ENCODE measurements around the gene NAV3. TPM values are rescaled to one million over a fixed set of nuclear protein-coding genes. Genes with fewer than 3 reads are reported as not detected.

Gene NAV3
- 1 to 10 TPM in 2 of 3 donors, under 1 TPM in 1; 0.90 to 5.3 (median 2.5) TPM for total RNA-seq
- long read RNA-seq, donor 1, partial matches to known transcripts = 1 of 2 reads
- long read RNA-seq, donor 1, other reads (novel, unspliced or antisense) = 1 of 2 reads
- long read RNA-seq, donor 2 = 0 reads

GRCh38 chr12:77830583-77831351 lies at the start of gene NAV3:
Gene NAV3, plus strand, starts transcription at chr12:77830894. Its CDS starts 568 bp downstream, at chr12:77831462.
- intact Hi-C loops (cut with DNase I, micrococcal nuclease) = no loop called here
- Histone ChIP-seq H3K36me3 (ENCODE audit: low read depth) (no peaks in the 10 kb centered on the region), H3K4me3 (no peak within 1 kb of the TSS), H3K4me1 (ENCODE audit: low read depth) (no peaks in the 10 kb centered on the region), H3K9me3 (no peaks in the 10 kb centered on the region)
- no peak for TF ChIP-seq CTCF (IDR thresholded peaks at IDR 0.05)
- DNase-seq (no peak), ATAC-seq (no peak)

GRCh38 chr12:77782034-77782433 lies 48.7 kb upstream of the NAV3 start:
- no peak for ATAC-seq
- H3K36me3 ChIP-seq (ENCODE audit: low read depth) = no peaks in the 10 kb centered on the region
- no peak for TF ChIP-seq CTCF (IDR thresholded peaks at IDR 0.05)
- H3K4me3 ChIP-seq = no peak overlapping the region
- H3K4me1 ChIP-seq (ENCODE audit: low read depth) = no peaks in the 10 kb centered on the region
- intact Hi-C loops (cut with DNase I, micrococcal nuclease) = no loop called here
- DNase-seq = no peak
- no peaks in the 10 kb centered on the region for H3K9me3 ChIP-seq

GRCh38 chr12:77782766-77783165 lies 47.9 kb upstream of the NAV3 start:
- intact Hi-C loops (cut with DNase I, micrococcal nuclease) = no loop called here
- Histone ChIP-seq H3K36me3 (ENCODE audit: low read depth) (no peaks in the 10 kb centered on the region), H3K4me3 (no peak overlapping the region), H3K4me1 (ENCODE audit: low read depth) (no peaks in the 10 kb centered on the region), H3K9me3 (no peaks in the 10 kb centered on the region)
- TF ChIP-seq CTCF (IDR thresholded peaks at IDR 0.05) = no peak
- ATAC-seq (no peak), DNase-seq (no peak)

GRCh38 chr12:77785211-77785610 lies 45.5 kb upstream of the NAV3 start:
- Histone ChIP-seq H3K4me1 (ENCODE audit: low read depth) (no peaks in the 10 kb centered on the region), H3K9me3 (no peaks in the 10 kb centered on the region), H3K4me3 (no peak overlapping the region), H3K36me3 (ENCODE audit: low read depth) (no peaks in the 10 kb centered on the region)
- intact Hi-C loops (cut with DNase I, micrococcal nuclease) = no loop called here
- DNase-seq (no peak), ATAC-seq (no peak)
- no peak for TF ChIP-seq CTCF (IDR thresholded peaks at IDR 0.05)

- no peaks in the 10 kb centered on the region for H3K36me3 ChIP-seq (ENCODE audit: low read depth)
- H3K4me1 ChIP-seq (ENCODE audit: low read depth) = no peaks in the 10 kb centered on the region
- DNase-seq (no peak), ATAC-seq (no peak)
- no peaks in the 10 kb centered on the region for H3K9me3 ChIP-seq
- no peak for TF ChIP-seq CTCF (IDR thresholded peaks at IDR 0.05)
- H3K4me3 ChIP-seq = no peak overlapping the region
- intact Hi-C loops (cut with DNase I, micrococcal nuclease) = no loop called here
These were observed 44.0 kb upstream of the NAV3 start for GRCh38 chr12:77786675-77787074.
